ENCODE data around the gene ITPRID1.

ITPRID1 gene

GRCh38 chr7:31508823-31509222 lies 5.1 kb upstream of the ITPRID1 start:
- DNase-seq (ENCODE audit: low read depth): no peak
- no peak for TF ChIP-seq CTCF (conservative IDR thresholded peaks at IDR 0.05; ENCODE audit: low read depth, low read length)
- no peak overlapping the region for H3K4me3 ChIP-seq (ENCODE audit: low read depth, low read length)

- H3K4me3 ChIP-seq (ENCODE audit: low read depth, low read length): no peak overlapping the region
- TF ChIP-seq CTCF (conservative IDR thresholded peaks at IDR 0.05; ENCODE audit: low read depth, low read length): no peak
- DNase-seq (ENCODE audit: low read depth): no peak
Measured at GRCh38 chr7:31512166-31512565, 1.7 kb upstream of the ITPRID1 start.

- TF ChIP-seq CTCF (conservative IDR thresholded peaks at IDR 0.05; ENCODE audit: low read depth, low read length): no peak
- no peak for DNase-seq (ENCODE audit: low read depth)
- H3K4me3 ChIP-seq (ENCODE audit: low read depth, low read length): no peak overlapping the region
Measured at GRCh38 chr7:31516680-31517502, 3.0 kb downstream of the ITPRID1 start.

GRCh38 chr7:31517513-31517912 lies 3.6 kb downstream of the ITPRID1 start:
- no peak overlapping the region for H3K4me3 ChIP-seq (ENCODE audit: low read depth, low read length)
- TF ChIP-seq CTCF (conservative IDR thresholded peaks at IDR 0.05; ENCODE audit: low read depth, low read length): no peak
- no peak for DNase-seq (ENCODE audit: low read depth)

GRCh38 chr7:31518766-31519165 lies 4.9 kb downstream of the ITPRID1 start:
- TF ChIP-seq CTCF (conservative IDR thresholded peaks at IDR 0.05; ENCODE audit: low read depth, low read length): no peak
- no peak for DNase-seq (ENCODE audit: low read depth)
- H3K4me3 ChIP-seq (ENCODE audit: low read depth, low read length): no peak overlapping the region

GRCh38 chr7:31521336-31522010 lies 7.6 kb downstream of the ITPRID1 start:
- no peak overlapping the region for H3K4me3 ChIP-seq (ENCODE audit: low read depth, low read length)
- DNase-seq (ENCODE audit: low read depth): no peak
- TF ChIP-seq CTCF (conservative IDR thresholded peaks at IDR 0.05; ENCODE audit: low read depth, low read length): no peak
